ENCODE data around the gene PA2G4. TPM values are rescaled to one million over a fixed set of nuclear protein-coding genes. Genes with fewer than 3 reads are reported as not detected.

Gene PA2G4
- total and polyA plus RNA-seq, 4 donors: 56.8 to 148 (median 68.6) TPM

DNA sequence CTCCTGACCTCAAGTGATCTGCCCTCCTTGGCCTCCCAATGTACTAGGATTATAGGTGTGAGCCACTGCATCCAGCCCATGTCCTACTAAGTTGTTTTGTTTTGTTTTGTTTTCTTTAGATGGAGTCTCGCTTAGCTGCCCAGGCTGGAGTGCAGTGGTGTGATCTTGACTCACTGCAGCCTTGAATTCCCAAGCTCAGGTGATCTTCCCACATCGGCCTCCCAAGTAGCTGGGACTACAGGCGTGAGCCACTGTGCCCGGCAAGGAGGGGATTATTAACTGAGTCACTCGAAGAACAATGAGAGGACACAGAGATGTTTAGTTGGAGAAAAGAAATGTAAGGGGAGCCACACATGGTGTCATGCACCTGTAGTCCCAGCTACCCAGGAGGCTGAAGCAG lies 42.4 kb upstream of the PA2G4 start:
- Histone ChIP-seq H3K27ac (ENCODE audit: low read depth in 1 of 2, low read length in 2 of 2) (no peak overlapping the region), H3K27me3 (ENCODE audit: control insufficient read depth in 4 of 4, insufficient read depth in 4 of 4, low read length in 3 of 4) (no peaks in the 10 kb centered on the region), H3K36me3 (ENCODE audit: control insufficient read depth in 4 of 4, insufficient read depth in 3 of 4, low read depth in 1 of 4, low read length in 3 of 4) (no peaks in the 10 kb centered on the region), H3K9ac (ENCODE audit: low read depth in 1 of 2, low read length in 2 of 2) (no peak overlapping the region), H3K9me3 (ENCODE audit: control insufficient read depth in 4 of 4, low read length in 3 of 4) (no peaks in the 10 kb centered on the region), H3K4me1 (ENCODE audit: control insufficient read depth in 4 of 4, insufficient read depth in 4 of 4, low read length in 3 of 4) (no peaks in the 10 kb centered on the region), H3K4me3 (ENCODE audit: low read depth in 1 of 3, low read length in 3 of 3) (no peak overlapping the region)
- TF ChIP-seq HNF4A (conservative IDR thresholded peaks at IDR 0.05): no peak
- no peak for TF ChIP-seq SP1 (IDR thresholded peaks at IDR 0.05)
- TF ChIP-seq, protein P1, sequence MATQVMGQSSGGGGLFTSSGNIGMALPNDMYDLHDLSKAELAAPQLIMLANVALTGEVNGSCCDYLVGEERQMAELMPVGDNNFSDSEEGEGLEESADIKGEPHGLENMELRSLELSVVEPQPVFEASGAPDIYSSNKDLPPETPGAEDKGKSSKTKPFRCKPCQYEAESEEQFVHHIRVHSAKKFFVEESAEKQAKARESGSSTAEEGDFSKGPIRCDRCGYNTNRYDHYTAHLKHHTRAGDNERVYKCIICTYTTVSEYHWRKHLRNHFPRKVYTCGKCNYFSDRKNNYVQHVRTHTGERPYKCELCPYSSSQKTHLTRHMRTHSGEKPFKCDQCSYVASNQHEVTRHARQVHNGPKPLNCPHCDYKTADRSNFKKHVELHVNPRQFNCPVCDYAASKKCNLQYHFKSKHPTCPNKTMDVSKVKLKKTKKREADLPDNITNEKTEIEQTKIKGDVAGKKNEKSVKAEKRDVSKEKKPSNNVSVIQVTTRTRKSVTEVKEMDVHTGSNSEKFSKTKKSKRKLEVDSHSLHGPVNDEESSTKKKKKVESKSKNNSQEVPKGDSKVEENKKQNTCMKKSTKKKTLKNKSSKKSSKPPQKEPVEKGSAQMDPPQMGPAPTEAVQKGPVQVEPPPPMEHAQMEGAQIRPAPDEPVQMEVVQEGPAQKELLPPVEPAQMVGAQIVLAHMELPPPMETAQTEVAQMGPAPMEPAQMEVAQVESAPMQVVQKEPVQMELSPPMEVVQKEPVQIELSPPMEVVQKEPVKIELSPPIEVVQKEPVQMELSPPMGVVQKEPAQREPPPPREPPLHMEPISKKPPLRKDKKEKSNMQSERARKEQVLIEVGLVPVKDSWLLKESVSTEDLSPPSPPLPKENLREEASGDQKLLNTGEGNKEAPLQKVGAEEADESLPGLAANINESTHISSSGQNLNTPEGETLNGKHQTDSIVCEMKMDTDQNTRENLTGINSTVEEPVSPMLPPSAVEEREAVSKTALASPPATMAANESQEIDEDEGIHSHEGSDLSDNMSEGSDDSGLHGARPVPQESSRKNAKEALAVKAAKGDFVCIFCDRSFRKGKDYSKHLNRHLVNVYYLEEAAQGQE (IDR thresholded peaks at IDR 0.05): no peak
- TF ChIP-seq, protein P2, sequence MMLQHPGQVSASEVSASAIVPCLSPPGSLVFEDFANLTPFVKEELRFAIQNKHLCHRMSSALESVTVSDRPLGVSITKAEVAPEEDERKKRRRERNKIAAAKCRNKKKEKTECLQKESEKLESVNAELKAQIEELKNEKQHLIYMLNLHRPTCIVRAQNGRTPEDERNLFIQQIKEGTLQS (IDR thresholded peaks at IDR 0.05): no peak
- DNase-seq (ENCODE audit: low spot score): no peak
- WGBS: 76% methylated on average over 5 of the region's 5 CpGs

DNA sequence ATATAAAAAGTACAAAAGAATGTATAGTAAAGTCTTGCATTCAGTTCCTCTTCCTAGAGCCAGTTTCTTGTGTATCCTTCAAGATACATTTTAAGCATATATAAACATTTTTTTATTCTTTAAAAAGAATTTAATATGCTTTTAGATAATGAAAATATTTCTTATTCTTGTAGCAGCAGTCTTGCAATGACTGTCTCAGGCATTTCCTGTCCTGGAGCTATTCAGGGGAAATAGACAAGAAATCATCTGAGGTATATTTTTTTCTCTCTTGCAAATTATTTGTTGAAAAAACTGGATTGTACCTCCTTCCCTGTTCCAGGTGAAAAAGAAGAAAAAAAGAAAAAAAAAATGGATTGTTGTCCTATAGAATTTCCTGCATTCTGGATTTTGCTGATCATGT lies 41.4 kb upstream of the PA2G4 start:
- Histone ChIP-seq H3K4me3 (ENCODE audit: low read depth in 1 of 3, low read length in 3 of 3) (no peak overlapping the region), H3K27ac (ENCODE audit: low read depth in 1 of 2, low read length in 2 of 2) (no peak overlapping the region), H3K36me3 (ENCODE audit: control insufficient read depth in 4 of 4, insufficient read depth in 3 of 4, low read depth in 1 of 4, low read length in 3 of 4) (no peaks in the 10 kb centered on the region), H3K27me3 (ENCODE audit: control insufficient read depth in 4 of 4, insufficient read depth in 4 of 4, low read length in 3 of 4) (no peaks in the 10 kb centered on the region), H3K4me1 (ENCODE audit: control insufficient read depth in 4 of 4, insufficient read depth in 4 of 4, low read length in 3 of 4) (no peaks in the 10 kb centered on the region), H3K9ac (ENCODE audit: low read depth in 1 of 2, low read length in 2 of 2) (no peak overlapping the region), H3K9me3 (ENCODE audit: control insufficient read depth in 4 of 4, low read length in 3 of 4) (no peaks in the 10 kb centered on the region)
- TF ChIP-seq RAD21 (IDR thresholded peaks at IDR 0.05) (no peak), NR2F2 (IDR thresholded peaks at IDR 0.05) (no peak), EGR1 (IDR thresholded peaks at IDR 0.05; ENCODE audit: low read depth in 2 of 2) (no peak), HNF4G (IDR thresholded peaks at IDR 0.05) (no peak)
- TF ChIP-seq, protein P2 (IDR thresholded peaks at IDR 0.05): no peak
- TF ChIP-seq, protein P3, sequence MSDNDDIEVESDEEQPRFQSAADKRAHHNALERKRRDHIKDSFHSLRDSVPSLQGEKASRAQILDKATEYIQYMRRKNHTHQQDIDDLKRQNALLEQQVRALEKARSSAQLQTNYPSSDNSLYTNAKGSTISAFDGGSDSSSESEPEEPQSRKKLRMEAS (IDR thresholded peaks at IDR 0.05): no peak
- TF ChIP-seq, protein P1 (IDR thresholded peaks at IDR 0.05): no peak
- TF ChIP-seq, protein P4, sequence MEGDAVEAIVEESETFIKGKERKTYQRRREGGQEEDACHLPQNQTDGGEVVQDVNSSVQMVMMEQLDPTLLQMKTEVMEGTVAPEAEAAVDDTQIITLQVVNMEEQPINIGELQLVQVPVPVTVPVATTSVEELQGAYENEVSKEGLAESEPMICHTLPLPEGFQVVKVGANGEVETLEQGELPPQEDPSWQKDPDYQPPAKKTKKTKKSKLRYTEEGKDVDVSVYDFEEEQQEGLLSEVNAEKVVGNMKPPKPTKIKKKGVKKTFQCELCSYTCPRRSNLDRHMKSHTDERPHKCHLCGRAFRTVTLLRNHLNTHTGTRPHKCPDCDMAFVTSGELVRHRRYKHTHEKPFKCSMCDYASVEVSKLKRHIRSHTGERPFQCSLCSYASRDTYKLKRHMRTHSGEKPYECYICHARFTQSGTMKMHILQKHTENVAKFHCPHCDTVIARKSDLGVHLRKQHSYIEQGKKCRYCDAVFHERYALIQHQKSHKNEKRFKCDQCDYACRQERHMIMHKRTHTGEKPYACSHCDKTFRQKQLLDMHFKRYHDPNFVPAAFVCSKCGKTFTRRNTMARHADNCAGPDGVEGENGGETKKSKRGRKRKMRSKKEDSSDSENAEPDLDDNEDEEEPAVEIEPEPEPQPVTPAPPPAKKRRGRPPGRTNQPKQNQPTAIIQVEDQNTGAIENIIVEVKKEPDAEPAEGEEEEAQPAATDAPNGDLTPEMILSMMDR (IDR thresholded peaks at IDR 0.05; ENCODE audit: low read depth, low read length, missing input control): no peak
- no peak for DNase-seq (ENCODE audit: low spot score)

Data from liver (tissue), 9 donors.